ENCODE results near the gene IQCF2.
"Not testable (repeated sequence)": the region's sequence is repeated elsewhere in the genome, so short reads cannot be mapped to it uniquely, and the experiment has no call there.

Gene IQCF2

GRCh38 chr3:51860703-51861665 is at the start of gene IQCF2:
IQCF2 (plus strand) TSS chr3:51861615; CDS start chr3:51861667, 52 bp downstream.
- no peak for DNase-seq (ENCODE audit: low read depth)

GRCh38 chr3:51813539-51813938 is 47.9 kb upstream of the IQCF2 start:
- no peak for DNase-seq (ENCODE audit: low read depth)

DNA sequence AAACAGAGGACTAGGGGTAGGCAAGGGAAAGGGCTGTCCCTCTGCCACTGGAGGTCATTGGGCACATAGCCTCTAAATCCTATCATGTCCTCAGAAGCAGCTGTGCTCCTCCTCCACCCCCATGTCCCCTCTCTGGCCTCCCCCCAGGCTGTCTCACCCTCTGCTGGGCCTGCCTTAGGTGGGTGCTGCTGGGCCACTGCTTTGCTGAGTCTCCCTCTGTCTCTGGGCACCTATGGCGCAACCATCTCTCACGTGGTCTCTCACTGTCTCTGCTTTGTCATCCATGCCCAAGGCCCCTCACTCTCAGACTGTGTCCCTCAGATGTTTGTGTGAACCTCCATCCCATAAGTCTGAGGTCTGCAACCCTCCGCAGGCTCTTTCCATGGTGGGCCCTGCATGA is 47.4 kb upstream of the IQCF2 start:
- DNase-seq (ENCODE audit: low read depth), result no peak

- DNase-seq (ENCODE audit: low read depth), result no peak
Measured at GRCh38 chr3:51815614-51816013, 45.8 kb upstream of the IQCF2 start.

DNA sequence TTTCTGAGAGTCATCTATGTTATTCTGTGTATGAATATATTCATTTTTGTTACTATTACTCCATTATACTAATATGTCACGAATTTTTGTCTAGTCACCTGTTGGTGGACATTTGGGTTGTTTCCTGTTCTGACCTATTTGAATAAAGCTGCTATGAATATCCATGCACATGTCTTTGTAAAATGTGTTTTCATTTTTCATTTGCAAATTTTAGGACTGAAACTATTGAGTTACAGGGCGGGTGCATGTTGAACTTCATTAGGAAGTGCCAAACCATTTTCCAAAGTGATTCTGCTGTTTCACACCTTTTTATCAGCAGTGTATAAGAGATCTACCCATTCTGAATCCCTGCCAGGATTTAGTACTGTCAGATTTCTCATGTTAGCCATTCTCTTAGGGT is 44.7 kb upstream of the IQCF2 start:
- DNase-seq (ENCODE audit: low read depth), result no peak

- DNase-seq (ENCODE audit: low read depth), result no peak
Measured at GRCh38 chr3:51817375-51817774, 44.0 kb upstream of the IQCF2 start.

DNA sequence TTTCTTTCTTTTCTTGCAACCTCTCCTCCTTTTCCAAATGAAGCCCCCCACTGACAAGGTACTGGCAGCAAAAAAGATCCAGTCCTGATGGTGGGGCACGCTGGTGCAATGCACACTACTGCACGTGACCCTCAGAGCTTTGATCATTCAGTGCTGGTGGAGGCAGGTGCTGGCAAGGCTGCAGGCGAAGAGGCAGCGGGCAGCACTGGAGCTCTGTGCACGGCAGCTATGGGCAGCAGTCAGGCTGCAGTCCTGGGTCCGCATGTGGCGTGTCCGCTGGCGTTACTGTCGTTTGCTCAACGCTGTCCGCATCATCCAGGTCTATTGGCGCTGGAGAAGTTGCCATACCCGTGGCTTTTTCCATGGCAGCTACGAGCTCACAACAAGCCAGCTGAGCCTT is 42.3 kb upstream of the IQCF2 start:
- no peak for DNase-seq (ENCODE audit: low read depth)

DNA sequence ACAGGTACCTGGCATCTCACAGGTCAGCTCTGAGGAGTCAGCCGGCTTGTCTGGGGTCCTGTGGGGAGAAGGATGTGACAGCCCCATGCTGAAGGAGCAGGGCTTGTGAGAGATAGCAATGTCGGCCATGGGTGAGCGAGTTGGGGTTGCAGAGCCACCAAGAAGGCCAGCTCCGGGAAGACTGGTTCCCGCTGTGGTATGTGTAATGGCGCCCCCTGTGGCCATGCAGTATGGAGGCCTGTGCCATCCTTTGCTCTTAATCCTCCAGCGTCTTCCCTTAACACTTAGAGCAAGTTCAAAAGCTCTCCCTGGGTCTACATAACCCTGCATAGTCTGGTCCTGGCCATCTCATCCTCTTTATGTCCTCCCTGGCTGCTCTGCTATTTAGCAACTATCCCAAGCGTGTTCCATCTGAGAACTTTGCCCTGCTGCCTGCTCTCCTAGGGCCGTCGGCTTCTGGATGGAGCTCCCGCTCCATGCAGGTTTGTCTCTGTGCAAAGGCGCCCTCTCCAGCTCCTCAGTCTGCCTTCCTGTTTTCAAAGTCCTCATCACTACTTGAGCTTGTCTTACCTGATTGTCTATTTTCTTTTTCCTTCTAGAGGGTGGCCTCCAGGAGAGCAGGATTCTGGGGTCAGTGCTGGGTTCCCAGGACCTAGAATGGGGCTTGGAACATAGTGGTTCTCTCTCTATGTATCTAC is 41.6 kb upstream of the IQCF2 start:
- no peak for DNase-seq (ENCODE audit: low read depth)

GRCh38 chr3:51828297-51828696 is 33.1 kb upstream of the IQCF2 start:
- DNase-seq (ENCODE audit: low read depth), result no peak

DNA sequence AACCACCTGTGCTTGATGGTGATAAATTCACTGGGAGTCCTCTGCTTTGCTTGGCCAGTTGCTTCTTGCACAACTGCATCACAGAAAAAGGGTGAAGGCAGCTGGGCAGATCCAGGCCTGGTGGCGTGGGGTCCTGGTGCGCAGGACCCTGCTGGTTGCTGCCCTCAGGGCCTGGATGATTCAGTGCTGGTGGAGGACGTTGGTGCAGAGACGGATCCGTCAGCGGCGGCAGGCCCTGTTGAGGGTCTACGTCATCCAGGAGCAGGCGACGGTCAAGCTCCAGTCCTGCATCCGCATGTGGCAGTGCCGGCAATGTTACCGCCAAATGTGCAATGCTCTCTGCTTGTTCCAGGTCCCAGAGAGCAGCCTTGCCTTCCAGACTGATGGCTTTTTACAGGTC is 31.1 kb upstream of the IQCF2 start:
- no peak for DNase-seq (ENCODE audit: low read depth)

DNA sequence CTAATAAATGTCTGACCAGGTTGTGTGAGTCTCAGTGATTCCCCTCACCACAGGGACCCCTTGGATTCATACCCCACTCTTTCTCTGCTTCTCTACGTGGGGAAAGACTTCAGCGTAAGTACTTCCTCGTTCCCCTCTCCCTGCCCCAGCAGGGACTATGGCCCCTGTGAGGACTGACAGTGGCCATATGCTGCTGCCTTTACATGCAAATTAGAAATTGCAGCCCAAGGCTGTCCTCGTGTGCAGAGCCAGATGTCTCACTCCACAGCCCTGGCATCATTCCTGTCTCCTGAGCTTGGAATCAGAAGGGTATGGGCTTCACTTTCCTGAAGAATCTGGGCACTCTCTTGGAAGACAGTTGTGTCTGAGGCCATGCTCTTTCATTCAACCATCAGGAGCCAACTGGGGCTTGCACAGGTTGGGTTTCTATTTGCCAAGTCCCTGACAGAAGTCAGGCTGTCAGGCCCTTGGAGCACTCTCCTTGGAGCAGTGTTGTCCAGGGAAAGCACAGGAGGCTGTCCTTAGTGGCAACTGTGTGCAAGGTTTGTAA is 30.5 kb upstream of the IQCF2 start:
- no peak for DNase-seq (ENCODE audit: low read depth)

DNA sequence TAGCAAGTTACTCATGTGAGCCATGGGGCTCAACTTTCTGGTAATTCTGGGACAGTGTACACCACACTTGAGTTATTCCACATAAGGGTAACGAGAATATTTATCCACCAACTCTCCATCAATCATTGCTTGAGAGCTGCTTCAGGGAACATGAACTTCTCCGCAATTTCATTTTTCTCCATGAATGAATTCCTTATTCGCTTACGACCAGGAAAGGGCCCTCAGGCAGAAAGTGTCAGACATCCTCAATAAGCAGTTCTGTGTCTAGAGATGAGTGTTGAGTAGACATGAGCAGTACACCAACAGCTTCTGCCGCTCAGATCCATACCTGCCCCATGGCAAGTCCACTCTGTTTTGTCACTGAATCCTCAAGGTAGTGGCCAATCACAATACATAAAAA is 24.8 kb upstream of the IQCF2 start:
- DNase-seq (ENCODE audit: low read depth), result no peak

- DNase-seq (ENCODE audit: low read depth), result no peak
Measured at GRCh38 chr3:51845129-51845528, 16.3 kb upstream of the IQCF2 start.

DNA sequence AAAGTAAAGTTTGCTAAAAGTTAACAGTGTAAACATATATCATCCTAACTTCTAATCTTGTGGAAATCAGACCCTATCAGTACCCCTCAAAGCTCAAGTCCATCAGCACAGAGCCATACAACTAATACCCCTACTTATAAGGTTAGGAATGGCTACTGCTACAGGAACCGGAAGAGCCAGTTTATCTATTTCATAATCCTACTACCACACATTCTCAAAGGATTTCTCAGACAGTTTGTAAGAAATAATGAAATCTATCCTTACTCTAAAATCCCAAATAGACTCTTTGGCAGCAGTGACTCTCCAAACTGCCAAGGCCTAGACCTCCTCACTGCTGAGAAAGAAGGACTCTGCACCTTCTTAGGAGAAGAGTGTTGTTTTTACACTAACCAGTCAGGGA is 6.0 kb upstream of the IQCF2 start:
- not testable (repeated sequence) for DNase-seq (ENCODE audit: low read depth)

DNA sequence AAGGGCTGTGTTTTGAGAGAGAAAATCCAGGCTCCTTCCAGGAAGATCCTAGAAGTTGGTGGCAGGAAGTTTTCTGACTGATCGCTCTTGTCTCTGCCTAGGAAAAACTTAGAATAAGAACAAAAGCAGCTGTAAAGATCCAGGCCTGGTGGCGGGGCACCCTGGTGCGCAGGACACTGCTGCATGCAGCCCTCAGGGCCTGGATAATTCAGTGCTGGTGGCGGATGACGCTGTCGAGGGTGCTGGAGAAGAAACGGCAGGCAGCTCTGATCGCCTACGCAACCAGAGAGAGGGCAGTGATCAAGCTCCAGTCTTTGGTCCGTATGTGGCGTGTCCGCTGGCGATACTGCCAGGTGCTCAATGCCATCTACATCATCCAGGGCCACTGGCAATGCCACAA is 1.5 kb downstream of the IQCF2 start:
- DNase-seq (ENCODE audit: low read depth), result no peak

DNA sequence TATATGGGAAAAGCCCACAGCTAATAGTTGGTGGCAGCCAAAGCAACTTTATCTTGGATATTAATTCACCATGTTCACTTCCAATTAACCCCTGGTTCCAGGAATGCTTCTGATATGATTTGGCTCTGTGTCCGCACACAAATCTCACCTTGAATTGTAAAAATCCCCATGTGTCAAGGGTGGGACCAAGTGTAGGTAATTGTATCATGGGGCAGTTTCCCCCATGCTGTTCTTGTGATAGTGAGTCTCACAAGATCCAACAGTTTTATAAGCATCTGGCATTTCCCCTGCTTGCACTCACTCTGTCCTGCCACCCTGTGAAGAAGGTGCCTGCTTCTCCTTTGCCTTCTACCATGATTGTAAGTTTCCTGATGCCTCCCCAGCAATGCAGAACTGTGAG is 7.5 kb downstream of the IQCF2 start:
- DNase-seq (ENCODE audit: low read depth), result not testable (repeated sequence)

DNA sequence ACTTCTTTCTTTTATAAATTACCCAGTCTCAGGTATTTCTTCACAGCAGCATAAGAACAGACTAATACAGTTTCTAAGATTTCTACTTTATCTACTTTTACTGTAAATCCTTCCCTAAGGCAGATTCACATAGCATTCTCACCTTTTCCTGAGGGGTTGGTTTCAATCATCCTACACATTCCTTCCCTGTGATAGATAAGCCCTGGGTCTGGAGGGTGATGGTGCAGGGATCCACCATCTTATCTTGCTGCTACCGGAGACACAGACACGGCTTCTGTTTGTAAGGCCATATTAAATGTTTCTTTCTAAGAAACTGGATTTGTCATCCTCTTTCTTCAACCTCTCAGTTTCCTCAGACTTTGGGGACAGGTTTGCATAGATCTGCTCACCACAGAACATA is 7.9 kb downstream of the IQCF2 start:
- no peak for DNase-seq (ENCODE audit: low read depth)

DNA sequence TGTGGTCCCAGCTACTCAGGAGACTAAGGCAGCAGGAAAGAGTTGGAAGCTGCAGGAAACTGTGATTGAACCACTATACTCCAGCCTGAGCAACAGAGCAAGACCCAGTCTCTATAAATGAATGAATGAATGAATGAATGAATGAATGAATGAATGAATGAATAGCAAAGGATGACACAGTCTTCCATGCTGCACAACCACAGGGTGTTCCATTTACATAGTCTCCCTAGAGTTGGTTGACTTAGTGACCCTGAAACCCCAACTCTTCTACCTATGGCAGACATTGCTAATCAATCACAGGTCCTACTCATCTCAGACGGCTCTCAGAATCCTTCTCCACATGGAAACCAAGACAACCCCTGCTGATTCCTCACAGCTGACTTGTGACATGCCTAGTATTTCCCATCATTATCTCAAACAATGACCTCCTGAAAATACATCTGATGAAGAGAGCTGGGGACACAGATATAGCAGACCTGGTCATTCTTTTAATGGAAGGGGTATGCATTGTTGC is 11.9 kb downstream of the IQCF2 start:
- DNase-seq (ENCODE audit: low read depth), result no peak

DNA sequence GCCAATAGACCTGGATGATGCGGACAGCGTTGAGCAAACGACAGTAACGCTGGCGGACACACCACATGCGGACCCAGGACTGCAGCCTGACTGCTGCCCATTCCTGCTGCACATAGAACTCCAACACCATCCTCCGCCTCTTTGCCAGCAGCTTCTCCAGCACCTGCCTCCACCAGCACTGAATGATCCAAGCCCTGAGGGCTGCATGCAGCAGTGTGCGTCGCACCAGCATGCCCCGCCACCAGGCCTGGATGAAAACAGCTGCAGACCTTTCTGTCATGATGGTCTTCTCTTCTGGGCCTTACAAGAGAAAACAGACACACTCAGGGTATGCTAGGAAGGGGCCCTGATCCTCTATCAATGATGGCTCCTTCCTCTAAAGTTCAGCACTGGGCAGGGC is 12.5 kb downstream of the IQCF2 start:
- DNase-seq (ENCODE audit: low read depth), result no peak

GRCh38 chr3:51874411-51874810 is 13.0 kb downstream of the IQCF2 start:
- DNase-seq (ENCODE audit: low read depth), result no peak

DNA sequence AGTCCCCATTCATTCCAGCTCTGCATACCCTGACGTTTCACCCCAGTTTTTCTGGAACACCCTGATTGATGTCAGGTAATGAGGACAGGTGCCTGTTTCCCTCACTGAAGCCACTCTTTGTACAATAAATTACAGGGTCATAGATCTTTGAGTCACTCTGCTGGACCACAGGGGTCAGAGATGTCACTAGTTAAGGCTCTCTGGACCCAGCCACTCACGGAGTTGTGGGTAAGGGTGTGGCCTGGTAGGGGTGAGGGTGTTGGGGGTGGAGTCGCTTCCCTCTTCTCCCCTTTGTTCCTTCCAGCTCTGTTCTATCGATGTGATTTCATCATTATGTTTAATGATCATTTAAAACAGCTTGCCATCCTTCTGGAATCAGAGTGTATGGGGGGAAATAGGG is 13.5 kb downstream of the IQCF2 start:
- DNase-seq (ENCODE audit: low read depth), result no peak

DNA sequence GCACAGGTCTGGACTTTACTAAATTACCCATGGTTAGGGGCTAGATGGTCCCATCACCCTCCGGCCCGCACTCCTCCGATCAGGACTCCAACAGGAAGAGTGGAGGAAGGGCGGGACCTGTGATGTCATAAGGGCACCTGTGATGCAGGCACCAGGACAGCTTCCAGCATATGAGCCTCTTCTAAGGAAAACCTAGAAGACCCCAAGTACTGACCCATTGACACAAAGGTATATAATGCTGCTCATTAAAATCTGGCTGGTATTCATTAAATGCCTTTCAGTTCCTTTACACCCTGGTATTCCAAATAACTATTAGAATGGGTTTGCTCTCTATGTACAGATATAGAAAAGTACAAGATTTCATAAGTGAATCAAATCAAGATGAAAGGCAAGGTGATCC is 14.1 kb downstream of the IQCF2 start, which contains the start of gene IQCF5:
Gene IQCF5, minus strand, starts transcription at position 101 of the 400 bp plus-strand sequence. Its CDS starts 70 bp downstream, at position 31.
- DNase-seq (ENCODE audit: low read depth), result no peak

GRCh38 chr3:51876186-51876585 is 14.8 kb downstream of the IQCF2 start:
- DNase-seq (ENCODE audit: low read depth), result no peak

Data from stimulated activated CD8-positive, alpha-beta memory T cell treated with anti-CD3 and anti-CD28 coated beads, Interleukin-12 subunit alpha, Interleukin-12 subunit beta, amount 100 ng/mL, for 1 hour (primary cell).